ENCODE results near the gene LCLAT1. TPM values are rescaled to one million over a fixed set of nuclear protein-coding genes. Genes with fewer than 3 reads are reported as not detected.

The LCLAT1 gene
- total and polyA plus RNA-seq, 4 donors = 2.3 to 22.3 (median 9.4) TPM

GRCh38 chr2:30654404-30654803 is 207.4 kb downstream of the LCLAT1 start:
- no peak overlapping the region for H3K27ac ChIP-seq (ENCODE audit: low read depth in 1 of 2, low read length in 2 of 2)
- no peaks in the 10 kb centered on the region for H3K9me3 ChIP-seq (ENCODE audit: control insufficient read depth, low read length)
- ATAC-seq (ENCODE audit: low FRiP score) (no peak), DNase-seq (no peak)
- no peaks in the 10 kb centered on the region for H3K27me3 ChIP-seq (ENCODE audit: control insufficient read depth in 1 of 2, insufficient read depth in 2 of 2, low read length in 1 of 2)
- H3K4me3 ChIP-seq (ENCODE audit: low read length in 2 of 2) = no peak overlapping the region
- no peaks in the 10 kb centered on the region for H3K4me1 ChIP-seq (ENCODE audit: control insufficient read depth in 1 of 2, insufficient read depth in 2 of 2, low read length in 2 of 2)
- 92 to 98% methylated on average over 3 of the region's 3 CpGs for WGBS, 2 donors
- intact Hi-C loops (cut with DNase I) = no loop called here
- H3K36me3 ChIP-seq (ENCODE audit: control insufficient read depth in 1 of 2, insufficient read depth in 2 of 2, low read length in 1 of 2) = no peaks in the 10 kb centered on the region

GRCh38 chr2:30655211-30655610 is 208.2 kb downstream of the LCLAT1 start:
- Histone ChIP-seq H3K9me3 (ENCODE audit: control insufficient read depth, low read length) (no peaks in the 10 kb centered on the region), H3K27ac (ENCODE audit: low read depth in 1 of 2, low read length in 2 of 2) (no peak overlapping the region), H3K4me1 (ENCODE audit: control insufficient read depth in 1 of 2, insufficient read depth in 2 of 2, low read length in 2 of 2) (no peaks in the 10 kb centered on the region), H3K27me3 (ENCODE audit: control insufficient read depth in 1 of 2, insufficient read depth in 2 of 2, low read length in 1 of 2) (no peaks in the 10 kb centered on the region), H3K4me3 (ENCODE audit: low read length in 2 of 2) (no peak overlapping the region), H3K36me3 (ENCODE audit: control insufficient read depth in 1 of 2, insufficient read depth in 2 of 2, low read length in 1 of 2) (no peaks in the 10 kb centered on the region)
- intact Hi-C loops (cut with DNase I) = no loop called here
- 69 to 75% methylated on average over 6 of the region's 6 CpGs for WGBS, 2 donors
- ATAC-seq (ENCODE audit: low FRiP score) = no peak
- DNase-seq = no peak

GRCh38 chr2:30655660-30656059 is 208.6 kb downstream of the LCLAT1 start:
- H3K4me3 ChIP-seq (ENCODE audit: low read length in 2 of 2) = no peak overlapping the region
- intact Hi-C loops (cut with DNase I) = no loop called here
- 70 to 85% methylated on average over 5 of the region's 5 CpGs for WGBS, 2 donors
- H3K4me1 ChIP-seq (ENCODE audit: control insufficient read depth in 1 of 2, insufficient read depth in 2 of 2, low read length in 2 of 2) = no peaks in the 10 kb centered on the region
- H3K9me3 ChIP-seq (ENCODE audit: control insufficient read depth, low read length) = no peaks in the 10 kb centered on the region
- ATAC-seq (ENCODE audit: low FRiP score) = no peak
- no peak for DNase-seq
- H3K27ac ChIP-seq (ENCODE audit: low read depth in 1 of 2, low read length in 2 of 2) = no peak overlapping the region
- no peaks in the 10 kb centered on the region for H3K27me3 ChIP-seq (ENCODE audit: control insufficient read depth in 1 of 2, insufficient read depth in 2 of 2, low read length in 1 of 2)
- no peaks in the 10 kb centered on the region for H3K36me3 ChIP-seq (ENCODE audit: control insufficient read depth in 1 of 2, insufficient read depth in 2 of 2, low read length in 1 of 2)

- Histone ChIP-seq H3K4me3 (ENCODE audit: low read length in 2 of 2) (no peak overlapping the region), H3K27me3 (ENCODE audit: control insufficient read depth in 1 of 2, insufficient read depth in 2 of 2, low read length in 1 of 2) (no peaks in the 10 kb centered on the region), H3K36me3 (ENCODE audit: control insufficient read depth in 1 of 2, insufficient read depth in 2 of 2, low read length in 1 of 2) (no peaks in the 10 kb centered on the region), H3K9me3 (ENCODE audit: control insufficient read depth, low read length) (no peaks in the 10 kb centered on the region), H3K27ac (ENCODE audit: low read depth in 1 of 2, low read length in 2 of 2) (no peak overlapping the region), H3K4me1 (ENCODE audit: control insufficient read depth in 1 of 2, insufficient read depth in 2 of 2, low read length in 2 of 2) (no peaks in the 10 kb centered on the region)
- no peak for ATAC-seq (ENCODE audit: low FRiP score)
- no peak for DNase-seq
- intact Hi-C loops (cut with DNase I) = no loop called here
- WGBS, 2 donors = 61 to 77% methylated on average over 4 of the region's 4 CpGs
Observed at GRCh38 chr2:30656079-30656478, 209.0 kb downstream of the LCLAT1 start.

GRCh38 chr2:30661173-30662107 is 214.4 kb downstream of the LCLAT1 start:
- DNase-seq (no peak), ATAC-seq (ENCODE audit: low FRiP score) (no peak)
- Histone ChIP-seq H3K27me3 (ENCODE audit: control insufficient read depth in 1 of 2, insufficient read depth in 2 of 2, low read length in 1 of 2) (no peaks in the 10 kb centered on the region), H3K4me3 (ENCODE audit: low read length in 2 of 2) (no peak overlapping the region), H3K36me3 (ENCODE audit: control insufficient read depth in 1 of 2, insufficient read depth in 2 of 2, low read length in 1 of 2) (no peaks in the 10 kb centered on the region), H3K27ac (ENCODE audit: low read depth in 1 of 2, low read length in 2 of 2) (no peak overlapping the region), H3K9me3 (ENCODE audit: control insufficient read depth, low read length) (no peaks in the 10 kb centered on the region), H3K4me1 (ENCODE audit: control insufficient read depth in 1 of 2, insufficient read depth in 2 of 2, low read length in 2 of 2) (no peaks in the 10 kb centered on the region)
- 88 to 90% methylated on average over 5 of the region's 5 CpGs for WGBS, 2 donors
- intact Hi-C loops (cut with DNase I) = no loop called here

GRCh38 chr2:30662268-30663131 is 215.5 kb downstream of the LCLAT1 start:
- 77 to 84% methylated on average over 12 of the region's 12 CpGs for WGBS, 2 donors
- intact Hi-C loops (cut with DNase I) = no loop called here
- no peak for ATAC-seq (ENCODE audit: low FRiP score)
- Histone ChIP-seq H3K36me3 (ENCODE audit: control insufficient read depth in 1 of 2, insufficient read depth in 2 of 2, low read length in 1 of 2) (no peaks in the 10 kb centered on the region), H3K9me3 (ENCODE audit: control insufficient read depth, low read length) (no peaks in the 10 kb centered on the region), H3K4me1 (ENCODE audit: control insufficient read depth in 1 of 2, insufficient read depth in 2 of 2, low read length in 2 of 2) (no peaks in the 10 kb centered on the region), H3K4me3 (ENCODE audit: low read length in 2 of 2) (no peak overlapping the region), H3K27ac (ENCODE audit: low read depth in 1 of 2, low read length in 2 of 2) (no peak overlapping the region), H3K27me3 (ENCODE audit: control insufficient read depth in 1 of 2, insufficient read depth in 2 of 2, low read length in 1 of 2) (no peaks in the 10 kb centered on the region)
- no peak for DNase-seq

GRCh38 chr2:30663321-30663720 is 216.3 kb downstream of the LCLAT1 start:
- Histone ChIP-seq H3K4me1 (ENCODE audit: control insufficient read depth in 1 of 2, insufficient read depth in 2 of 2, low read length in 2 of 2) (no peaks in the 10 kb centered on the region), H3K9me3 (ENCODE audit: control insufficient read depth, low read length) (no peaks in the 10 kb centered on the region), H3K4me3 (ENCODE audit: low read length in 2 of 2) (no peak overlapping the region), H3K27ac (ENCODE audit: low read depth in 1 of 2, low read length in 2 of 2) (no peak overlapping the region), H3K27me3 (ENCODE audit: control insufficient read depth in 1 of 2, insufficient read depth in 2 of 2, low read length in 1 of 2) (no peaks in the 10 kb centered on the region), H3K36me3 (ENCODE audit: control insufficient read depth in 1 of 2, insufficient read depth in 2 of 2, low read length in 1 of 2) (no peaks in the 10 kb centered on the region)
- WGBS, 2 donors = 96 to 97% methylated on average over 4 of the region's 4 CpGs
- DNase-seq = no peak
- no peak for ATAC-seq (ENCODE audit: low FRiP score)
- intact Hi-C loops (cut with DNase I) = no loop called here

GRCh38 chr2:30663806-30664205 is 216.8 kb downstream of the LCLAT1 start:
- 90 to 93% methylated on average over 3 of the region's 3 CpGs for WGBS, 2 donors
- Histone ChIP-seq H3K36me3 (ENCODE audit: control insufficient read depth in 1 of 2, insufficient read depth in 2 of 2, low read length in 1 of 2) (no peaks in the 10 kb centered on the region), H3K27me3 (ENCODE audit: control insufficient read depth in 1 of 2, insufficient read depth in 2 of 2, low read length in 1 of 2) (no peaks in the 10 kb centered on the region), H3K4me3 (ENCODE audit: low read length in 2 of 2) (no peak overlapping the region), H3K27ac (ENCODE audit: low read depth in 1 of 2, low read length in 2 of 2) (no peak overlapping the region), H3K9me3 (ENCODE audit: control insufficient read depth, low read length) (no peaks in the 10 kb centered on the region), H3K4me1 (ENCODE audit: control insufficient read depth in 1 of 2, insufficient read depth in 2 of 2, low read length in 2 of 2) (no peaks in the 10 kb centered on the region)
- DNase-seq = no peak
- intact Hi-C loops (cut with DNase I) = no loop called here
- ATAC-seq (ENCODE audit: low FRiP score) = no peak

All from aorta (tissue), 5 donors.